NCI-H69 (cell line): ENCODE results near the gene RRP8.
A peak's percentile ranks its signal among the peaks of the same experiment; 100 is the strongest.

ENCODE experiments used
- DNase-seq: peaks from one replicate; lab custom pipeline; 2025; lab: John Stamatoyannopoulos, UW

The RRP8 gene

DNA sequence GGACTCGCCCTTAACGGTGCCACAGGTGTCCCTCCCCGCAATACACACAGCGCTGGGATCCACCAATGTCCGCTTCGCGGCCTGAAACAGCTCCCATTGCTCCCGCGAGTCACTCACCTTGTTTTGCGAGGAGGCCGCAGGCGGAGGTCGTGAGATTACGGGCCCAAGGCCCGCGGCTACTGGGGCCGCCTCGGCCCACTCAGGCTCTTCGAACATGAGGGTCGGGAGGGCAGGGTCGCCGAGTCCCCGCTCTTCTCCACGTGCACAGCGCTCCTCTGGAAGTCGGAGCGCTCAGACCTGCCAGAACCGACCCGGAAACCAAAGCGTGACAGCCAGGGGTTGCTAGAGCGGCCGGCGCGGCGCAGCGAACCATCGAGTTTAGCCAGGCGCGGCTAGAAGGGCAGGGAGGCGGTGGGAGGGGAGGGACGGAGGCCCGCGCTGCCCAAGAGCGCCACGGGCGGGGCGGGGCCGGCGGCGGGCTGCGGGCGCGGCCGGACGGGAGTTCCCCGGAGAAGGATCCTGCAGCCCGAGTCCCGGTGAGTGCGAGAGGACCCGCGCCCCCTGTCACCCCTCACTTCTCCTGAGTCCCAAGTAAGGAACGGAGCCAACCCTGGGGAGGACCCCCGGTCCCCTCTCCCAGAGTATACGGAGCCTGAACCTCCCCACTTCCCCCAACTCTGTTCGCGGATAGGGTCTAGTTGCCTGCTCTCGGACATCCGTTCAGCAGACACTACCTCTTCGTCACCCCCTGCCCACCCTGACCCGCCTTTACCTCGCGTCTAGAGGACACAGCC, at the start of gene RRP8, which contains the start of gene ILK:
TSS of gene RRP8 (minus strand) at position 330 of the 794 bp plus-strand sequence. CDS start at position 216, 114 bp downstream.
TSS of gene ILK (plus strand) at position 488 of the 794 bp plus-strand sequence. CDS start 498 bp downstream, outside the sequence.
- DNase-seq = peak; percentile 95

GRCh38 chr11:6653097-6653496, 49.7 kb upstream of the RRP8 start:
- no peak for DNase-seq

DNA sequence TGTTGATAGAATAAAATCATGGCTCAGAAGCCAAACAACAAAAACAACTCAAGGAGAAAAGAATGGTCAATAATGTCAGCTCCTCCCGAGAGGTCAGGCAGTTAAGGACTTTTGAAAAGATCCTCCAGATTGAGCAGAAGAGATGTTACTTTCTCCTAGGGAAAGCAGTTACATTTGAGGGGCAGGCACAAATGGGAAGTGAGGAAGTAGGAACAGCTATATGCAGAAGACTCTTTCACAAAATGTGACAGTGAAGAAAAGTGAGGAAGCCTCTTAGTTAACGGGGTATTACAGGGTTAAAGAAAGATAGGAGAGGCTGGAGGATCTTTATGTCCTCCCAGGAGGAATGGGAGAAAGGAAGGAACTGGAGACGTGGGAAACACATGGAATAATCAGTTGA, 48.8 kb upstream of the RRP8 start:
- DNase-seq = no peak

DNA sequence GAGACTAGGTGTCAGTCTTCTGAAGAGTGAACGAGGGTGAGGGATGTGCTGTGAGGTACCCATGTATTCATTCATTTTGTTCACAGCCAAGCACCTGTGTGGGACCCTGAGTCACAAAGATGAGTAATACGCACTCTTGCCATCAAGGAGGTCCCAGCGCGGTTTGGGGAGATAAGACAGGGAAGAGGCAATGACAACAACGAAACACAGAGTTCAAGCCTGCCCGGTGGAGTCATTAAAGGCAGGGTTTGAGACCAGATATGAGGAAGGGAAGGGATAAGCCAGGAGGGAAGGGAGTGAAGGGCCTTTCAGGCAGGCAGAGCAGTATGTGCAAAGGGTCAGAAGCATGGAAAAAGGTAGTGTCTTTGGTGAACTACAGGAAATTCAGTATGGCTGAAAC, 47.6 kb upstream of the RRP8 start:
- no peak for DNase-seq

DNA sequence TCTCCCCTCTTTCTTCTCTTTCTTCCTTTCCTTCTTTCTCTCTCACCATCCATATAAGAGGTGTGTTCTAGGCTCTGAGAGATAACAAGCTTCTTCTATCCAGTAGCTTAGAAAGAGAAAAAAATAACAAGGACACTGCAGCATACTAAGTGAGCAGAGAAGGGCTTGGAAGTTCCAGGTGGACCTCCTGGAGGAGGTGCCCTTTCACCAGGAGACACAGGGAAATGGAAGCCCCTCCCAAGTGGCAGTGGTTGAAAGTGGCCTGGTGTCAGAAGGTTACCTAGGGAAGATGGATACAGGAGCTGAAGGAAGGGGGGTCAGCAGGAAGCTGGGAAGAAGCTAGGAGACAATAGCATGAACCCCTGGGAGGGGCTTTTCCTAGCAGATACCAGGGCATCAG, 46.7 kb upstream of the RRP8 start:
- DNase-seq = no peak

- DNase-seq = no peak
Observed at GRCh38 chr11:6648501-6648900, 45.1 kb upstream of the RRP8 start.

- DNase-seq = no peak
Observed at GRCh38 chr11:6647836-6648235, 44.4 kb upstream of the RRP8 start.

GRCh38 chr11:6646918-6647679, 43.7 kb upstream of the RRP8 start:
- DNase-seq = peak; percentile 12

GRCh38 chr11:6646576-6646917, 43.1 kb upstream of the RRP8 start:
- DNase-seq = no peak

GRCh38 chr11:6646071-6646470, 42.7 kb upstream of the RRP8 start:
- DNase-seq = no peak

GRCh38 chr11:6642957-6643356, 39.5 kb upstream of the RRP8 start:
- DNase-seq = no peak

- no peak for DNase-seq
Observed at GRCh38 chr11:6640985-6641701, 37.7 kb upstream of the RRP8 start.

- DNase-seq = no peak
Observed at GRCh38 chr11:6640036-6640984, 36.9 kb upstream of the RRP8 start.

- peak; percentile 59 for DNase-seq
Observed at GRCh38 chr11:6638429-6638828, 35.0 kb upstream of the RRP8 start.

DNA sequence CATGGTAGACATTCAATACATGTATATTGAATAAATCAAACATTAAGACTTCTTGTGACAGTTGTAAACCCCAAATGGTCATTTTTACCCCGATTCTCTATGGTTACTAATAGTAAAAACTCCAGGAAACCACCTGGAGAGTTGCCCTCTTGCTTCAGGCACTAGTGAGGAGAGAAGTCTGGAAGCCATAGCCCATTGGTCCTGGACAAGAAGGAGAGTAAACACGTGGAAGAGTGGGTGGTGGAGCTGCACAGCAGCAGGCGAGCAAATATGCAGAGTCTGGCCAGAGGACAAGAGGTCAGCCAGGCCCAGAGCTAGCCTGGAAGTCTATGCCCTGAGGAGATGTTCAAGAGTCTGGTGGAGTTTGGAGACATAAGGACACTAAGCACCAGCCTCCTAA, 34.5 kb upstream of the RRP8 start:
- peak; percentile 51 for DNase-seq

DNA sequence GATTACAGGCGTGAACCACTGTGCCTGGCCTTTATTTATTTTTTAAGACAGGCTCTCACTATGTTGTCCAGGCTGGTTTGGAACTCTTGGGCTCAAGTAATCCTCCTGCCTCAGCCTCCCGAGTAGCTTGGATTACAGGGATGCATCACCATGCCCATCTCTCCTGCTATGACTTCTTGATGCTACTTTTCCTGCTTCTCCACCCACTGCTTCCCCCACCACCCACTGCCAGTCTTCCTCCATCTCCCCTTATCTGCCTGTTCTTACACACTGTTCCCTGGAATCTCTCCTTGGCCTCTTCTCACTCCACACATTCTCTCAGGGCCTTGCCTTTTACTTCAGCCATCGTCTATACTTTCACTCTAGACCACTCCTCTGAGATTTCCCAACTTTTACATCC, 33.1 kb upstream of the RRP8 start:
- no peak for DNase-seq

DNA sequence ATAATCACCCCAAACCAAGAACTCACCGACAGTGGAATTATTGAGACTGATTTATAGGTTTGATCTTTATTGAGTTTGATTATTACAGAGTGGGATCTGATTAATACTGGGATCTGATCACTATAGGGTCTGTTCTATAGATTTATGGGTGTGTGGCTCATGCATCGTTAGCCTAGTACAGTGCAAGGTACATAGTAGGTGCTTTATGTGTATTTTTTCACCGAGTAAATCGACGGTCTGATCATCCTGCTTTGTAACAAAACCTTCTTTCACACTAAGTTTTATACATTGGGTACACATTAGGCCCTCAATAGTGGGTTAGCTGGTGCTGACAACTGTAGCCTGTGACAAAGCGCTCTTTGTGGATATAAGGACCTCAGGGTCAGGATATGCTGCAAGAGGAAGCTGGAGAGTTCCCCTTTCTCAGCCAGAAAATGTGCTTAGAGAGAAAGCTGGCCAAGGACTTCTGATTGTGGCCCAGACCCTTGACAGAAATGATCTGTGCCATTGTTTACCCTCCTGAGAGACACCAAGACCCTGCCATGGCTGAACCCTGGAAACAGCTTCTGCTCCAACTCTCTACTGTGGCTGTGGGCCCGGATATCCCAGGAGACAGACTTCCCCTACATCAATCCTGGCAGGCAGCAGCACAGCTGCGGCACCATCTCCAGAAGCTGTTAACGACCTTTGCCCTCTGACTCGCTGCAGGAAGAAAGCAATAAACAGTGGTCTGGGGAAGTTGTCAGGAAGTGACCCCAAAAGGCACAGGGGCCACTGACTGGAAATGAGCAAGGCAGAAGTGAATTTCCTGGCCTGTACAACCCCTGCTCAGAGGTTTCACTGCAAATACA, 31.9 kb upstream of the RRP8 start:
- peak; percentile 64 for DNase-seq

- DNase-seq = no peak
Observed at GRCh38 chr11:6634534-6634933, 31.1 kb upstream of the RRP8 start.

- no peak for DNase-seq
Observed at GRCh38 chr11:6633422-6634408, 30.3 kb upstream of the RRP8 start.
